Activated T-helper 1 cell treated with anti-CD3 and anti-CD28 coated beads, Interleukin-12 subunit alpha, Interleukin-12 subunit beta, Interleukin-2, Interleukin-4 antibody, amounts not matched to agents 30 ng/mL and 10 ng/mL and 1 ng/mL, durations not matched to agents 14 hours and 24 hours and 36 hours (primary cell): Measurements from ENCODE around the gene CDCP1. TPM values are rescaled to one million over a fixed set of nuclear protein-coding genes. Genes with fewer than 3 reads are reported as not detected.

Source experiments
- DNase-seq: peaks from one replicate; pipeline ENCODE4 v3.0.0; 2021; ENCODE audit warnings: low spot score
- H3K27ac Mint-ChIP-seq: one replicate; pipeline ENCODE4 v1.8.0; 2021; ENCODE audit warnings: mild to moderate bottlenecking, mixed read lengths
- H3K27me3 Mint-ChIP-seq: one replicate; pipeline ENCODE4 v1.8.0; 2022; ENCODE audit warnings: mild to moderate bottlenecking, moderate library complexity, mixed read lengths; ENCODE audit not compliant: insufficient read depth
- H3K36me3 Mint-ChIP-seq: one replicate; pipeline ENCODE4 v1.8.0; 2021; ENCODE audit warnings: low read depth, mixed read lengths
- H3K4me1 Mint-ChIP-seq: one replicate; pipeline ENCODE4 v1.8.0; 2021; ENCODE audit warnings: low read depth, mixed read lengths
- H3K4me3 Mint-ChIP-seq: one replicate; pipeline ENCODE4 v1.8.0; 2021; ENCODE audit warnings: mild to moderate bottlenecking, moderate library complexity, mixed read lengths
- H3K9me3 Mint-ChIP-seq: one replicate; pipeline ENCODE4 v1.8.0; 2021; ENCODE audit warnings: mixed read lengths
- intact Hi-C: fragments of 100-400 bp; cut with micrococcal nuclease; formaldehyde crosslinking; loops from one replicate; pipeline ENCODE4 v1.15.1; 2024
- total RNA-seq: library from RNA; stranded (reverse); gene quantifications from 2 replicates; pipeline ENCODE4 v1.2.3, GENCODE V29; 2022

Gene CDCP1, protein sequence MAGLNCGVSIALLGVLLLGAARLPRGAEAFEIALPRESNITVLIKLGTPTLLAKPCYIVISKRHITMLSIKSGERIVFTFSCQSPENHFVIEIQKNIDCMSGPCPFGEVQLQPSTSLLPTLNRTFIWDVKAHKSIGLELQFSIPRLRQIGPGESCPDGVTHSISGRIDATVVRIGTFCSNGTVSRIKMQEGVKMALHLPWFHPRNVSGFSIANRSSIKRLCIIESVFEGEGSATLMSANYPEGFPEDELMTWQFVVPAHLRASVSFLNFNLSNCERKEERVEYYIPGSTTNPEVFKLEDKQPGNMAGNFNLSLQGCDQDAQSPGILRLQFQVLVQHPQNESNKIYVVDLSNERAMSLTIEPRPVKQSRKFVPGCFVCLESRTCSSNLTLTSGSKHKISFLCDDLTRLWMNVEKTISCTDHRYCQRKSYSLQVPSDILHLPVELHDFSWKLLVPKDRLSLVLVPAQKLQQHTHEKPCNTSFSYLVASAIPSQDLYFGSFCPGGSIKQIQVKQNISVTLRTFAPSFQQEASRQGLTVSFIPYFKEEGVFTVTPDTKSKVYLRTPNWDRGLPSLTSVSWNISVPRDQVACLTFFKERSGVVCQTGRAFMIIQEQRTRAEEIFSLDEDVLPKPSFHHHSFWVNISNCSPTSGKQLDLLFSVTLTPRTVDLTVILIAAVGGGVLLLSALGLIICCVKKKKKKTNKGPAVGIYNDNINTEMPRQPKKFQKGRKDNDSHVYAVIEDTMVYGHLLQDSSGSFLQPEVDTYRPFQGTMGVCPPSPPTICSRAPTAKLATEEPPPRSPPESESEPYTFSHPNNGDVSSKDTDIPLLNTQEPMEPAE
- 0.98 and 1.2 TPM in 2 replicates for total RNA-seq

DNA sequence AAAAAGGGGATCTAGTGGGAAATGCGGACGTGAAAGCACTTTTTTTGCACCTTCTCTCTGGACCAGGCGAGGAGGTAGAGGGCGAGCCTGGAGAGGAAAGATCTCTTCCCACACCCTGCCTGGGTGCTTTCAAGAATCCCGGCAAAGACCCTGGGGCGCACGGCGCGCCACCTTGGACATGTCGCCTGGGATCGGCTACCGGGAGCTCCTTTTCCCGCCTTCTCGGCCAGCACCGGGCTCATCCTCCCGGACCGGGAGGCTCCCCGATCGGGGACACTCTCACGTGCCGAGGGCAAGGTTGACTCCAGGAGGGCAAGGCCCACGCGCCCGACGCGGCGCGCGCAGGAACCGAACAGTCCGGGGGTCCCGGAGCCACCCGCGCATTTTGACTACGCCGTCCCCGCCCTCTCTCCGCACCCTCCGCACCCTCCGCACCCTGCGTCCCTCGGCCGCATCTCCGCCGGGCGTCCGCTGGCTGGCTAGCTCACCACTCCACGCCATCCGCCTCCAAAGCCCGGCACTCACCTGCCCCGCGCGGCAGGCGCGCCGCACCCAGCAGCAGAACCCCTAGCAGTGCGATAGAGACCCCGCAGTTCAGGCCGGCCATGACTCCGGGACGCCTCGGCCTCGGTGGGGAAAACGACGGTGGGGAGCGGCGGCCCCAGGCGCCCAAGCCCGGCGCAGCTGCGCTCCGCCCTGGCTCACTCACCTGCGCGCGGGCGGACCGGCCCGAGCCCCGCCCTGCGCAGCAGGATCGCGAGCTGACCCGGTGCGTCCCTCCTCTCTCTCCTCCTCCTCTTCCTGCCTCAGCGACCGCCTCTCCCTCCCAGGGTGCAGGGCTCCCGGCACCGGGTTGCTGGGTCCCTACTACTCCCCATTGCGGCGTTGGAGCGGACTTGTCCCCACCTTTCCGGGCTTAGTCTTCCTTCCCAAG lies at the start of gene CDCP1:
Gene CDCP1 (minus strand): TSS at position 698 of the 934 bp plus-strand sequence. CDS start 91 bp downstream, at position 607.
- peaks cover 75% of the 10 kb centered on the region for H3K27me3 Mint-ChIP-seq
- H3K4me1 Mint-ChIP-seq: peaks cover 5% of the 10 kb centered on the region
- H3K4me3 Mint-ChIP-seq: peak within 1 kb of the TSS; percentile 81
- DNase-seq: no peak
- no peaks in the 10 kb centered on the region for H3K36me3 Mint-ChIP-seq
- peaks cover 10% of the 10 kb centered on the region for H3K9me3 Mint-ChIP-seq
- H3K27ac Mint-ChIP-seq: no peak within 1 kb of the TSS
- intact Hi-C loops: loop anchor here (2.0 kb wide), 1 partner anchor 21 kb away; no protein-coding TSS in a partner anchor

DNA sequence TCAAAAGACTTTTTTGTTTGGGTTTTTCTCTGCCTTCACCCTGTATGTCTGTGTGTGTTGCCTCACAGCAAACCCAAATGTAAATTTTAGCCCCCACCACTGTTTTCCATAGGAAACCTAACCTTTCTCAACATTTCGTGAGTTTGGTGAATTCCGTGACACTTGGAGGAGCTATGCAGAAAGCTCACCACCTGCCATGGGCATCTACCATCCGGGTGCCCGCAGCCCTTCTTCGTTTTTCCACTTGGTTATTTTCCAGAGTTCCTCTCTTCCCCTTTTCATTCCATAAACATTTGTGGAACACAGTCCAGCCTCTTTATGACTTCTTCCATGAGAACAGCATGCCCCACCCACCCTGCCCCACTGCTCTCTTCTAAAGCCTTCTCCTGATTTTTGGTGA lies 48.6 kb upstream of the CDCP1 start:
- Mint-ChIP-seq H3K27ac (no peak overlapping the region), H3K4me1 (no peaks in the 10 kb centered on the region), H3K4me3 (no peak overlapping the region), H3K9me3 (no peaks in the 10 kb centered on the region), H3K36me3 (no peaks in the 10 kb centered on the region), H3K27me3 (peaks cover 32% of the 10 kb centered on the region)
- intact Hi-C loops: no loop called here
- no peak for DNase-seq

DNA sequence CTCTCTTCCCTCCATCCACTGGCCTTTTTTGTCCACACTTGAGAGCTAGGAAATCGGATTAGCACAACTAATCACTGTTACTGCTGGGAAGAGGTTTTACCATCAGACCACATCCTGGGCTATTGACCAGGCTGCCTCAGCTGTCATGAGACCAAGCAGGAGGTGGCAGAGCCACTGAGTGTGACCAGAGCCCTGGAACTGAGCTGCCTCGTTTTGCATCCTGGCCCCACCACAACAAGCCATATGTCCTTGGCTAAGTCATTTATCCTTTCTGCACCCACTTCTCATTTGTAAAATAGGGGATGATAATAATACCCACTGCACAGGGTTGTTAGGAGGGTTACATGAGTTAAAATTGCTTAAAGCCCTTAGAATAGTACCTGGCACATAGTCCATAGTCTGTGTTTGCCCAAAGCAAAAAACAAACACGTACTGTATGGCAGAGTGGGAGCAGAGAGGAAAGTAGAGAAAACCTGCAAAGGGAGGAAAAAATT lies 45.8 kb upstream of the CDCP1 start:
- intact Hi-C loops: no loop called here
- Mint-ChIP-seq H3K4me1 (peaks cover 7% of the 10 kb centered on the region), H3K4me3 (no peak overlapping the region)

DNA sequence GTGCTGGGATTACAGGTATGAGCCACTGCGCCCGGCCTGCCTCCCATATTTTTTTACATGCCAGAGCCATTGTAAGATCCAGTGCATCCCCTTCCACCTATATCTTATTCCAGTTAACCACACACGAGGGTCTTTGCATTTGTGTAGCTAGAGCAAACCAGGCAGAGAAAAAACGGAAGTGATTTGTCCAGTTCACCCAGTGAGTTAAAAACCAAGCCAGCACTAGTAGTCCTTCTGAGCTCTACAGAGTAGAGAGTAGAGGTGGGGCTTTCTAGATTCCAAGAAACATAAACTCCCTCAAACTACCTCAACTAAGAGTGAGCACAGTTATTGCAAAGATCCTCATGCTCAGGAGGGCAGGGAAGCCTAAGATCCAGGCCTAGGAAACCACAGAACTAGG lies 45.2 kb upstream of the CDCP1 start:
- H3K4me1 Mint-ChIP-seq: peaks cover 7% of the 10 kb centered on the region
- intact Hi-C loops: no loop called here
- peaks cover 23% of the 10 kb centered on the region for H3K27me3 Mint-ChIP-seq
- H3K9me3 Mint-ChIP-seq: no peaks in the 10 kb centered on the region
- H3K27ac Mint-ChIP-seq: no peak overlapping the region
- DNase-seq: no peak
- no peaks in the 10 kb centered on the region for H3K36me3 Mint-ChIP-seq
- no peak overlapping the region for H3K4me3 Mint-ChIP-seq

More for the DNA sequence above, 45.8 kb upstream of the CDCP1 start:
- Mint-ChIP-seq H3K27me3 (peaks cover 23% of the 10 kb centered on the region), H3K9me3 (no peaks in the 10 kb centered on the region), H3K36me3 (no peaks in the 10 kb centered on the region), H3K27ac (no peak overlapping the region)
- no peak for DNase-seq

DNA sequence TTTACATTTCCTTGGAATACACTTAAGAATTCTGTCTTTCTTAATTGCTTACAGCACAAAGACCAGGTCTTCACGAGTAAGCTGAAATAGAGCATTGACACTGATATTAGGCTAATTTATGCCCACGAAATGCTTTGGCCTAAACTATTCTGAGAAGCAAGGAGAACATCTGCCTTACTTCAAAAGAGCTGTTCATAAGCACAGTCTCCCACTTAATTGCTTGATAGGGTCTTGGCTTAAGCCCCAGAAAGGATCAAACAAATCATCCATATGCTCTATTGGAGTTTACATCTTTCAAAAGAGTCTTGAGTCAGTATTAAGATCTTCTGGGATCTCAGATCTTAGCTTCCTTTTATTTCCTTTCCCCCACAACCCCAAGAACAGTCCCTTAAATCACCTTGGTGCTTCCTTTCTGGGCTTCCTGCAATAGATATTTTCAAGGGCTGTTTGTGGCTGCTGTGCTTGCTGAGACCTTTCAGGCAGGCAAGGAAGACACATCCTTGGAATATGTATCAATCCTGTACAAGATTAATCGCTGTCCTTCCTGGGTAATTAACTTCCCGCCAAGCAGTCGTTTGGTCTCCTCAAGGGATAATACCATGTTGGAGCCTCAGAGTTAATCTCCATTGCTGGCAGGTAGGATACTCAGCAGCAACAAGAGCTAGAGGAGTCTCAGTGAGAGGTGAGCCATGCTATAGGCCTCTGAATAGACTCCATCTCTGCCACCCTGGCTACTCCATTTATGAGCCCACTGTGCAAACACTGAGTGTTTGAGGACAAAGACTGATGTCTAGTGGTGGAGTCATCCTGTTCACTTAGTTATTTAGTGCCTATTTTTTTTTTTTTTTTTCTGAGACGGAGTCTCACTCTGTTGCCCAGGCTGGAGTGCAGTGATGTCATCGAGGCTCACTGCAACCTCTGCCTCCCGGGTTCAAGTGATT lies 42.8 kb upstream of the CDCP1 start:
- H3K36me3 Mint-ChIP-seq: no peaks in the 10 kb centered on the region

DNA sequence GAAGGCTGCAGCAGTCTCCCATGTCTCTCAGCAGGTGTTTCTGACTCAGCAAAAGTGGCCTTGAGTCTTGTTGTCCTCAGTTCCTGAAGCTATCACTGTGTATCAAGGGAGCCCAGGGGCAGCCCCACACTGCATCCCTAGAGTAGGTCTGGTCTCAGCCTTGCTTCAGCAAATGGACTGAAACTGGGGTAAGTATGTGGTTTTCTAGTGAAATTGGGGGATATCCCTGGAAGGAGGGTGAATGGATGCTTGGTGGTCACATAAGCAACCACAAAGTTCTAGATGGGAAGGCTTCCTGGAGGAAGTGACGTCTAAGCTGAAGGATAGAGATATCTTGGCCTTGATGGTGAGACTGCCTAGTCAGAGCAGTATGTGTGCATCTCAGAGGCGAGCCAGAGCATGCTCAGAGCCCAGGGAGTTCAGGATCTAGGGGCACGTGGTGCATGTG lies 41.5 kb upstream of the CDCP1 start:
- Mint-ChIP-seq H3K4me1 (peaks cover 13% of the 10 kb centered on the region), H3K27me3 (peaks cover 13% of the 10 kb centered on the region), H3K9me3 (no peaks in the 10 kb centered on the region), H3K36me3 (no peaks in the 10 kb centered on the region), H3K4me3 (no peak overlapping the region), H3K27ac (no peak overlapping the region)
- intact Hi-C loops: no loop called here
- no peak for DNase-seq

More for the DNA sequence above, 42.8 kb upstream of the CDCP1 start:
- Mint-ChIP-seq H3K27ac (no peak overlapping the region), H3K9me3 (no peaks in the 10 kb centered on the region), H3K4me3 (no peak overlapping the region), H3K4me1 (peaks cover 7% of the 10 kb centered on the region), H3K27me3 (peaks cover 16% of the 10 kb centered on the region)
- intact Hi-C loops: no loop called here
- no peak for DNase-seq

DNA sequence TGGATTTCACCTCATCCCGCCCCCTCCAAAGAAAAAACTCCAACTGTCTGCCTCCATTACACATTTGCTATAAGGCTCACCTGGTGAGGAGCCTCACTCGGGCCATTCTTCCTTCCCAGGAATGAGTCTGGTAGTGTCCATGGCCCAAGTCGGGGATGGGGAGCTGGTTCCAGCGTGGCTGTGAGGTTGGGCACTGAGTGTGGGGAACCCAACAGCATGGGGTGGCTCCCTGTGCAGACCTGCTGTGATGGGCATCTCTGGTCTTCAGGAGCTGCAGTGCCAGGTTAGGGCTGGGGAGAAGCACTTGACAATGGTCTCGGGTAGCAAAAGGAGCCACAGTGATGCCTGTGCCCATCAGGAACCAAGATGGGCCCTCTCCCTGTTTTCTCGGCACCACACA lies 40.7 kb upstream of the CDCP1 start:
- no peaks in the 10 kb centered on the region for H3K9me3 Mint-ChIP-seq
- no peak overlapping the region for H3K4me3 Mint-ChIP-seq
- DNase-seq: no peak
- intact Hi-C loops: no loop called here
- H3K4me1 Mint-ChIP-seq: peaks cover 13% of the 10 kb centered on the region
- peaks cover 12% of the 10 kb centered on the region for H3K27me3 Mint-ChIP-seq
- no peaks in the 10 kb centered on the region for H3K36me3 Mint-ChIP-seq
- H3K27ac Mint-ChIP-seq: no peak overlapping the region

DNA sequence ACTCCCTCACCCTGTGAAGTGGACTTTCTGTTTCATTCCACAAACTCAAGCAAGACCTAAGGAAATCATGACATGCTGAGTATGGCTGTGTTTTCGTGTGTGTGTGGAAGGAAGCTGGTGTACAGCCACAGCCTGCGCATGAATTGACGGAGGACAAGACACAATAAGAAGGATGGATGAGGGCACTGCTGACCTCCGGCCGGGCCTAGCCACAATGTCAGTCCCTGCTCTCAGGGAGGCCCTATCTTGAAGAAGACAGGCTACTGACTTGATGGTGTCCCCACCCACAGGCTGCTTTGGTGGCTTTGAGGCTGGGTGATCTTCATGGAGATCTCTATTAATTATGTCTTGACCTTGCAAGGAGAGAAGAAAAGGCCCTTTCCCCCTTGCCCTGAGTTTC lies 39.3 kb upstream of the CDCP1 start:
- Mint-ChIP-seq H3K4me1 (peaks cover 13% of the 10 kb centered on the region), H3K27ac (no peak overlapping the region), H3K36me3 (no peaks in the 10 kb centered on the region), H3K9me3 (no peaks in the 10 kb centered on the region), H3K27me3 (peaks cover 9% of the 10 kb centered on the region), H3K4me3 (no peak overlapping the region)
- DNase-seq: no peak
- intact Hi-C loops: no loop called here

DNA sequence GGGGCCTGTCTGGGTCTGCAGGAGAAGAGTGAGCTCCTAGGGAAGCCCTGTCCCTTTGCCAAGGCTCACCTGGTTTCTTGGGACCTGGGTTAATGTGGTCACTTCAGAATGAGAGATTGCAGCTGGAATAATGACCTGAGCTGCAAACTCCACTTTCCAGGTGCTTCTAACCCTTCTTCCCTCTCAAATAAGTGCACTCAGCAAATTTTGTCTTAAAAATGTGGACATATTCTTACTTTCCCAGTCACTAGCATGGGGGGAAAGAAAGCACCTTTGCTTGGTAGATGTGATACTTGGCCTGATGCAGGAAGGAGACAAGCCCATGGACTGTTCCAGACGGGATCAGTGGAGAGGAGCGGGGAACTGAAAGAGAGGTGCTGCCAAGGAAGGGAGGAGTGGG lies 38.9 kb upstream of the CDCP1 start:
- intact Hi-C loops: no loop called here
- no peak for DNase-seq
- Mint-ChIP-seq H3K9me3 (no peaks in the 10 kb centered on the region), H3K4me1 (peaks cover 13% of the 10 kb centered on the region), H3K36me3 (no peaks in the 10 kb centered on the region), H3K27ac (no peak overlapping the region), H3K27me3 (peaks cover 12% of the 10 kb centered on the region), H3K4me3 (no peak overlapping the region)

DNA sequence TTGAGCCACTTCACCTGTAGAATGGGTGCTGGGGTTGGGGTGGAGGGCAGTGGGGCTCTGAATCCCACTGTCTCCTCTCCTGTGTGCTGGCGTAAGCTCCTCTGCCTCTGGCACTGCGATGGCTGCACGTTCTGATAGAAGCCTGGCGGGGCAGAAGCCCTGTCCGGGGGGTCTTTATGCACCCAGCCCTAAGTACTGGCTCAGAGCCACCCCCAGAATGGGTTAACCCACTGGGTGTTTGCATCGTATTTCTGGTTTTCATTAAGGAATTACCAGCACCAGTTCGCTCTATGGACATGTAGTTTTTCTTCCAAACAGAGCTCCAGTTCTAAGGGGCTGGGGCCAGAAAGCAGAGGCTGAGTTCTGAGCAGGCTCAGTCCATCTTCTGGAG lies 37.7 kb upstream of the CDCP1 start:
- Mint-ChIP-seq H3K36me3 (no peaks in the 10 kb centered on the region), H3K4me3 (no peak overlapping the region), H3K27ac (no peak overlapping the region), H3K9me3 (no peaks in the 10 kb centered on the region), H3K27me3 (peaks cover 17% of the 10 kb centered on the region), H3K4me1 (peaks cover 13% of the 10 kb centered on the region)
- intact Hi-C loops: no loop called here
- DNase-seq: no peak

DNA sequence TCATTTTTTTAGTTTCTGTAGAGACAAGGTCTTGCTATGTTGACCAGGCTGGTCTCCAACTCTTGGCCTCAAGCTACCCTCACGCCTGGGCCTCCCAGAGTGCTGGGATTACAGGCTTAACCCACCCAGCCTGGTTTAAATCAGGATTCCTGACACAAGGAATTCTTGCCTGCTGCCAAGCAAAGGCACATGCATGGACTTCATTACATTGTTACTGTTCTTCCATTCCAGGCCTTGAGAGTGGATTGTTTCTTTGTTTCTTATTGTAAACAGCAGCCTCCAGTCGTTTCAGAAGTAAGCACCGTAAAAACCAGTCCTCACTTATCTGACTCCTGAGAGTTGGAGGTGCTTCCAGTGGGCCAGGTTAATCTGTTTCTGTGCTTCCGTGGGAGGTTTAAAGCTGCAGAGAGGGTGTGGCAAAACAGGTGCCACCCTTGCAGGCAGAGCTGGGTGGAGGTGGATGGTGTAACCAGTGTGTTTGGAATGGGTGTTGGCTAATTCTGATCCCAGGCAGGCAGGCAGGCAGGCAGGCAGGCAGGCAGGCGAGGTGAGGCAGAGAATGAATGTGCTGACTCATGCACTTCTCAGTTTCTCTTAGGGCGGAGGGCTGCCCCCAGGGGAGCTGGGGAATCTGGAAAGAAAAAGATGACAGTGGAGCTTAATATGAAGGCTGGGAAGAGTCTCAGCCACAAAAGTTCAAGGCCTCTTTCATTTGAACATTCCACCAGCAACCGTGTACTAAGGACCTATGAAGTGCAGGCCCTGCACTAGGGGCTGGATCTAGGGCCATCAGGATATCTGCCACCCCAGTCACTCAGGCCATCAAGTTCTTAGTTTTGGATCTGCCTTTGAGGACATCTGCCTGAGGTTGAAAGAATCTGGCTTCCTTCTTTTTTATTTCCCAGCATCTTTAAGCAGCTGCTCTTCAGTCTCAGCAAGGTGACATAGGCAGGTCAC lies 37.0 kb upstream of the CDCP1 start:
- no peaks in the 10 kb centered on the region for H3K36me3 Mint-ChIP-seq
- DNase-seq: no peak
- H3K9me3 Mint-ChIP-seq: no peaks in the 10 kb centered on the region
- H3K27me3 Mint-ChIP-seq: peaks cover 17% of the 10 kb centered on the region
- no peak overlapping the region for H3K27ac Mint-ChIP-seq
- H3K4me1 Mint-ChIP-seq: peaks cover 13% of the 10 kb centered on the region
- no peak overlapping the region for H3K4me3 Mint-ChIP-seq
- intact Hi-C loops: no loop called here
